GM18870 (cell line): ENCODE results near the gene ITPR3.

Experiments
- ATAC-seq: cut with Tn5 transposase; IDR thresholded peaks from one replicate; pipeline ENCODE4 v1.9.1; 2021; ENCODE audit warnings: moderate library complexity; ENCODE audit not compliant: unreplicated experiment

Gene ITPR3

DNA sequence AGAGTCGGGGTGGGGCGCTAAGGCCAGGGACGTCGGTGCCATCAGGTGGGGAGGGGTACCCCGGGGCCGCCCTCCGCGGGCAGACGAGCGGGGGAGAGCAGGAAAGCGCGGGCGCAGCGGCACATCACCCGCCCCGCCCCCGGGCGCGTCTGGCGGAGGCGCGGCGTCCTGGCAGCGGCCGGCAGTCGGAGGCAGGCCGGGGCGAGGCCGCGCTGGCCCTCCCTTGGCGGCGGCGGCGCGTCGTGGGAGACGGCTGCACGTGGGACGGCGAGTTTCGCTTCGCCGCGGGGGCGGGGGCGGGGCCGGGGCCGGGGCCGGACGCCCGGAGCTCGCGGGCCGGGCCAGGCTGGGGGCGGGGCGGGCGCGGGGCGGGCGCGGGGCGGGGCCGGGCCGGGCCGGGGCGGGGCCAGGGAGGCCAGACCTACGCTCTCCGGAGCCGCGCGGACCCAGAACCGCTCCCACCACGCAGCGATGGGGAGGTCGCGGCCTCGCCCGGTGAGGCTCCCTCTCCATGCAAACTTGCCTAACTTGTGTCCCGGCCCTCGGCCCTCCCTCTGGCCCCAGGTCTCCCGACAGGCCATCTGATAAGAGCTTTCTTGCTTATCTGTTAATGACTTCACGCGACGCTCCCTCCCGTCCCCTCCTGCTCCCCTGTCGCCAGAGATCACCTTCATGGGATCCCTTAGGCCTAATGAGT is 12.5 kb downstream of the ITPR3 start:
- no peak for ATAC-seq

DNA sequence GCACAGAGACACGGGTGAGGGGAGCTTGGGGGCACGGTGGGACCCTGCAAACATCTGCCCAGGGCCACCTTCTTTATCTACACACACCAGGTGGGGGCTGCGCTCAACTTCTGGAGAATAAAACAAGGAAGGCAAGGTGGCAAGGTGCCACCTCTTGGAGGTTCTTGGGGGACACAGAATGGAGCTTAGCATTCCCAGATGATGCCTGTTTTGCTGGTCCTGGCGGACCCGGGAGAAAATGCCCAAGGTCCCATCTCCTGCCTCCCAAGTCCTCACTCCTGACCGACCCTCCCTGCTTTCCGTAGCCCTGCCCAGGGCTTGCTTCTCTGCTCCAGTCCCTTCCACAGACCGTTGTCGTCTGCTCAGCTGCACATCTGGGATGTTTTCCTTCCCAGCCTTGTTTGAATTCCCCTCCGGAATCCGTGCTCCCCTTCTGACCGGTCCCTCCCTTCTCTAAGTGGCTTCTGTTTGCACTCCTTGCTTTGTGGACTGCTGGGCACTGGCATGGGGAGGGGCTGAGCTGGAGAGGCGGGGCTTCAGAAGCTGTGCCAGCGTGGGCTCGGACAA is 13.1 kb downstream of the ITPR3 start:
- no peak for ATAC-seq

DNA sequence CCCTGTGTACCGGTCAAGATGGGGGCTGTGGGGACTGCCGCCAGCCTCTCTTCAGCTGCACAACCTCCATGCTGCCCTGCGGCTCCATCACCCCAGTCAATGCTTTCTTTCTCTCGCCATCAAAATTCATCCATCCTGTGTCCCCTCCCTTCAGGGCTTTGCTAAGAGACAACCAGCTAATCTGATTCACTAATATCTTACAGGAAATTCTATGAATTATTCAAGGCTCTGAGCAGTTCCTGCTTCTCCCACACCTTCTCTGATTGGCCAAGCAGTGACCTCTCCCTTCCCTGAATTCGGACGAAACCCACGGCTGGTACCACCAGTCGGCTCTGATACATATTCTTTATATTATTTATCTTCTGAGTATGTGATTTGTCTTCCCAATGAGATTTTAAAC is 13.8 kb downstream of the ITPR3 start:
- no peak for ATAC-seq

DNA sequence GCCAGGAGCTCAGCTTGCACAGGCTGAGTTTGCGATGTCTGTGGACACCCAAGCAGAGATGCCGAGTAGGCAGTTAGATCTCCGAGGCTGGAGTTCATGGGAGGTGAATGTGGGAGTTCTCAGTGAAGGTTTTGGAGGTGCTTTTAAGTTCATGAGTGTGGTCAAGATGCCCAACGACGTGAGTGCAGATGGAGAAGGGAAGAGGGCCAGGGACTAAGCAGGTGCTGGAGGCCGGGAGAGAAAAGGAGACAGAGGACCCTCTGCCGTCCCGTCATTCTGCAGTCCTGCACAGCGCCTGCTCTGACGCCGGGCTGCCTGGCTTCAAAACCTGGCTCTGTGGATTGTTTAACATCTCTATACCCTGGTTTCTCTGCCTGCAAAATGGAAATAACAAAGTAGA is 15.5 kb downstream of the ITPR3 start:
- no peak for ATAC-seq

DNA sequence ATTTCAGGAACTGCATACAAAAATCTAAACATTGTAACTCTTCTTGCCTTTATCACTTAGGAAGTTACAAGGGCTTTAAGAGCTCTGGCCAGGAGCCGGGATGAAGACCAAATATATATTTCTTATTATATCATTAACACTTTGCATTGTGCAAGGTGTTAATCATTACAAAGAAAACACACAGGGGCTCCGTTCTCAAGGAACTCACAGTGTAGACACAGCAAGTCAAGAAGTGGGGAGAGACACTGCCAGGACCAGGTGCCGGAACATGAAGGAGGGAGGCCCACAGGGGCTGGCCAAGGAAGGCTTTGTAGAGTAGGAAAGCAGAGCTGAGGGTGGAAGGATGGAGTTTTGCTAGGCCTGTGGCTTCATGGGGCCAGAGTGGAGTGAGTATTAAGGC is 17.4 kb downstream of the ITPR3 start:
- ATAC-seq, result no peak

GRCh38 chr6:33639559-33639958 is 18.4 kb downstream of the ITPR3 start:
- no peak for ATAC-seq

GRCh38 chr6:33640361-33640760 is 19.2 kb downstream of the ITPR3 start:
- ATAC-seq, result no peak

DNA sequence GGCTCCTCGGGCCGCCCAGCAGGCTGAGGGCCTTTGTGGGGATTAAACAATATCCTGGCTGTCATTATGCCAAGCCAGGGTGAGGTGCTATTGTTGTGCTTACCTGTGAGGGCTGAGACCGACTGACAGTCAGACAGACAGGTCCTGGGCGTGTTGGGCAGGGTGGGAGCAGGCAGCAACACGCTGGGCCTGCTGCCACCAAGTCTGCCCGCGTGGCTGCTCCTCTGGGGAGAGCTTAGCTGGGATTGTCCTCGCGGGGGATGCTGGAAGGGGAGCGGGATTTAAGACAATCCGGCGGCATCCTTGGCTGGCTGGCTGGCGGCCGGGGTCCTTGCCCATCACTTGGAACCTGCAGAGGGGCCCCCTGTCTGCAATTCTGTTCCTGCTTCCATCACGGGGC is 20.0 kb downstream of the ITPR3 start:
- no peak for ATAC-seq

GRCh38 chr6:33641602-33642001 is 20.5 kb downstream of the ITPR3 start:
- no peak for ATAC-seq

GRCh38 chr6:33642897-33643296 is 21.8 kb downstream of the ITPR3 start:
- no peak for ATAC-seq

- no peak for ATAC-seq
These were observed 30.3 kb downstream of the ITPR3 start for GRCh38 chr6:33651403-33651802.

- no peak for ATAC-seq
These were observed 30.9 kb downstream of the ITPR3 start for GRCh38 chr6:33652002-33652401.

DNA sequence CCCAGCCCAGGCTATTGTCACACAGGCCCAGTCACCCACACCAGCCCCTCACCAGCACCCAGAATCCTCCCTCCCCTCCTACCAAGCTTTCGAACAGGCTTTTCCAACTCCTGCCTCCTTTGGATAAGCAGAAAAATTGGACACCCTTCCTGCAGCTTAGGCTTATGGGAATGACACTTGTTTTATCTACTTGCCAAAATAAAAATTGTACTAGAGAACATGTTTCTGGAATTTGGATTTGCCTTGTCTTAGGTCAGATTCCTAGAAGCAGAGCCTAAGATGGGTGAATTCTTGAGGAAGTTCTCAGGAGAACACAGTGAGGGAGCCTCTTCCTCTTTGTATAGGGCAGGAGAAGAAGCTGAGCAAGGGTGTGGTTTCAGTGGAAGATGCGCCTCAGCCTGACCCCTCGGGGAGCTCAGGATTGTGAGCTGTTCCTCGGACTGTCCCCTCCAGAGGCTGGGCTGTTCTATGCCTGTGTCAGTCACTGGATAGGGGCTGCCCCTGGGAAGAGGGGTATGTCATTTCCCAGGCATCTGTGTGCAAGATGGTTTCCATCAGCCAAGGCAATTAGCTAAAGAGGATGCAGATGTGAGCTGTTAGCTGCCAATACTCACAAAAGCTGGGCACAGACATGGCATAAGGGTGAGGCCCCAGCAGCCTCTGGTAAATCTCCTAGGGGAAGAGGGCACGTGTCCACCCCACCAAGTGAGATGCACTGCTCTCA is 33.9 kb downstream of the ITPR3 start:
- ATAC-seq, result no peak

DNA sequence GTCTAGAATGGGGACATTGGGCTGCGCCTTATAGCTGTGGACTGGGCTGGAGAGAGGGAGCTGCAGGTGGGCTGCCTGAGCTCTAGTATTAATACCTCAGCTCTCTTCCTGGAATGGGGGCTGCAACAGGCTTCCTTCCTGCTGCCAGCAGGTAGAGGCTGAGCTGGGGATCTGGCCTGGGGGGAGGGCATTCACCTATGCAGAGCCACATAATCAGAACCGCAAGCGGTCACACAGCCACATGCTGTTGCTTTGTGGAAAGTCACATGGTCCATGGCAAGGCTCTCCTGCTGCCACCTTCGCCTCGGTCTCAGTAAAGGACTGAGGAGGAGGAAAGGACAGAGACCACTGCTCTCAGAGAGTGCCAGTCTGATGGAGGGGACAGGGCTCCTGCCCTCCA is 35.7 kb downstream of the ITPR3 start:
- no peak for ATAC-seq

DNA sequence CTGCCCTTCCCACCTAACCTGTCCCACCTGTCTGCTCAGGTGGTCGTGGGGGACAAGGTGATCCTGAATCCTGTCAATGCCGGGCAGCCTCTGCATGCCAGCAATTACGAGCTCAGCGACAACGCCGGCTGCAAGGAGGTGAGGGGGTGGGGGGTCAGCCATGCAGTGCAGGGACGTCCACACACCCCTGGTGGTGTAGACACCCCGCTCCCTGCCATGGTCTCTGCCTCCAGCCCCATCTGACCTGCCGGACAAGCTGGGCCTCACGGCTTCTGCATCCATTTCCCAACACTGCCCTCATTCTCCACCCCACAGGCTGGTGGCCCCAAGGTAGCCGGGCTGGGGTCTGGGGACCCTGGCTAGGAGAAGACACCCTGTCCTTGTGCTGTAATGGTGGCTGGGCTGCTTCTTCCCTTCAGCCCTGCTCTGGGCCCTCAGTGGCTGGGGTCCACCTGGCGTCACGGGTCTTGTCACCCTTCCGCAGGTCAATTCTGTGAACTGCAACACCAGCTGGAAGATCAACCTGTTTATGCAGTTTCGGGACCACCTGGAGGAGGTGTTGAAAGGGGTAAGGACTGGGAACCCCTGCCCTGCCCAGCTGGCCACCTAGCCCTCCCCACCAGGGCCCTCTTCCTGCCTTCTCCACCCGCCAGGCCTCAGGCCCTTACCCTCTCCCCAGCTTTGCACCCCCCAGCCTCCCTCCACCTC is 38.0 kb downstream of the ITPR3 start:
- ATAC-seq, result no peak

DNA sequence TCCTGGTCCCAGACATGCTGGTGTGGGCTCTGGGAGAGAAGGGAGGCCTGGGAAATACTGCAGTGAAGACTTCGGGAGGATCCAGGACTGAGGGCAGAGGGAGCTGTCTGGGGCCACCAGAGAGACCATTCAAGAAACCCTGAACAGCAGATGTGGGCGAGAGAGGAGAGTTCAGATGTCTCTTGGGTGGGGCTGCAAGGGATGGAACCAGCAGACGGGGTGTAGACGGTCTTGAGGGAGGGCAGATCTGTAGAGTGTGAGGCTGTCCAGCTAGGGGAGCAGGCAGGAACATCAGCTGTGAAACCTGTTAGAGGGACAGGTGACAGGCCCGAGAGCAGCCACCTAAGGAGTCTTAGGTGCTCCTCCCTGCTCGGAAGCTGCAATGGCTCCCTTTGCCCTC is 38.9 kb downstream of the ITPR3 start:
- no peak for ATAC-seq

GRCh38 chr6:33661106-33661838 is 40.1 kb downstream of the ITPR3 start:
- ATAC-seq, result no peak

DNA sequence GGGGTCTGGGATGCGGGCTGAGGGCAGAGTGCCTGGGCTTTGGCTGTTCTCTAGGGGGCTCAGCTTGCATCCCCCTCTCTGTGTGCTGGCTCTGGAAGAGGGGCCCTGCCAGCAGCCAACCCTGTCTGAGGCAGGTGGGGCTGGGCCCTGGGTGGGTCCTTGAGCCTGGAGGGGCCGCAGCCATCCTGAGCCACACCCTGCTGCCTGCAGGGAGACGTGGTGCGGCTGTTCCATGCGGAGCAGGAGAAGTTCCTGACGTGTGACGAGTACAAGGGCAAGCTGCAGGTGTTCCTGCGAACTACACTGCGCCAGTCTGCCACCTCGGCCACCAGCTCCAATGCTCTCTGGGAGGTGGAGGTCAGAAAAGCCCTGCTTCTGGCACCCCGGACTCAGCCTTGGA is 41.2 kb downstream of the ITPR3 start:
- no peak for ATAC-seq

GRCh38 chr6:33663028-33663427 is 41.9 kb downstream of the ITPR3 start:
- ATAC-seq, result no peak

DNA sequence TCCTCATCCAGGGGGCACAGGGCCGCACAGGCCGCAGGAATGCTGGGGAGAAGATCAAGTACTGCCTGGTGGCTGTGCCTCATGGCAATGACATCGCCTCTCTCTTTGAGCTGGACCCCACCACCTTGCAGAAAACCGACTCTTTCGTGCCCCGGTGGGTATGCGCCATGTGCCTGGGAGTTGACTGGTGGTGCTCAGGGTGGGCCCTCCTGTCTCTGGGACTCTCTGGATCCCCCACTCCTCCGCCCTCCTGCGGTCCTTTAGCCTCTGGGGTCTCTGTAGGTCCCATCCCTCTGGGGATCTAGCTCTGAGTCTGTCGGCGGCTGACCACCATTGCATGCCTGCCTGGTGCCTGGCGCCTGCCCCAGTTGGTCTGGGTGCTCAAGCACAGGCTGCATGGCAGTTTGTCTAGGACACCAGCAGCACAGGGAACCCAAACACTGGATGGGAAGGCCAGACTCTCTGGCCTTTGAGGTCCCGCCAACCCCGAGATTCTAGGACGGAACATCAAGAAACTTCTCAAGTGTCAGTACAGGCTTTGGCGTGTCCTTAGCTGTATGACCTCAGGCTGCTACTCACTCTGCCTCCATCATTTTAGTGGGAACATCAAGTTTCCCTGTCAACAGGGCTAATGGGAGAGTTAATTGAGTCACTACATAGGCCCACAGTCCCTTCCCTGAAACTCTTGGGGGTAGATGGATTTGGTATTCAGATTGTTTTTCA is 42.8 kb downstream of the ITPR3 start:
- no peak for ATAC-seq
